K562 (cell line): ENCODE results near the gene TDRD9.

Experiments
- ETV6 ChIP-seq, 3 experiments: fragments of 150-350 bp in 1 of 3; sonication (generic) in 1 of 3; formaldehyde crosslinking in 1 of 3; IDR thresholded peaks; 2 replicates each; pipeline versions ENCODE4 v1.6.1 to v1.8.0; 2014 to 2022; ENCODE audit warnings: borderline replicate concordance in 2 of 3, low read depth in 2 of 3, antibody characterized with exemption in 1 of 3, low read length in 1 of 3, mild to moderate bottlenecking in 1 of 3, missing genetic modification reagents in 1 of 3
- FOXJ3 ChIP-seq: sonication (generic); formaldehyde crosslinking; IDR thresholded peaks from 2 replicates; pipeline ENCODE4 v1.4.0; 2020; ENCODE audit warnings: mild to moderate bottlenecking, missing genetic modification reagents
- MXI1 ChIP-seq: IDR thresholded peaks from 2 replicates; pipeline ENCODE4 v1.6.1; 2011; ENCODE audit warnings: low read depth, mild to moderate bottlenecking, improper control_type of control experiment, low read length
- PHF20 ChIP-seq: fragments of 450-650 bp; IDR thresholded peaks from 2 replicates; pipeline ENCODE4 v1.6.1; 2018; ENCODE audit not compliant: partially characterized antibody
- PML ChIP-seq: IDR thresholded peaks from 2 replicates; pipeline ENCODE4 v1.6.1; 2012; ENCODE audit warnings: low read length, inconsistent platforms
- SMARCA5 ChIP-seq: fragments of 450-650 bp; IDR thresholded peaks from 2 replicates; pipeline ENCODE4 v1.6.1; 2016
- TAL1 ChIP-seq: fragments of 450-650 bp; IDR thresholded peaks from 2 replicates; pipeline ENCODE4 v1.6.1; 2016; ENCODE audit warnings: mild to moderate bottlenecking
- TOE1 ChIP-seq, 2 experiments: fragments of 450-650 bp in 1 of 2; sonication (generic) in 1 of 2; formaldehyde crosslinking in 1 of 2; IDR thresholded peaks; 2 replicates each; pipeline versions ENCODE4 v1.7.1 to v1.8.0; 2016 to 2022; ENCODE audit warnings: borderline replicate concordance in 2 of 2, mild to moderate bottlenecking in 2 of 2, antibody characterized with exemption in 1 of 2, inconsistent platforms in 1 of 2, low read depth in 1 of 2, missing genetic modification reagents in 1 of 2, moderate library complexity in 1 of 2
- ZZZ3 ChIP-seq: fragments of 450-650 bp; IDR thresholded peaks from 2 replicates; pipeline ENCODE4 v1.6.1; 2016; ENCODE audit warnings: antibody characterized with exemption, mild to moderate bottlenecking, moderate library complexity
- TF ChIP-seq, protein P1 (sequence below), 3 experiments: IDR thresholded peaks in 2 of 3; conservative IDR thresholded peaks in 1 of 3; 2 replicates each; pipeline ENCODE4 v1.5.1; 2011 to 2012; ENCODE audit warnings: low read length in 3 of 3, mild to moderate bottlenecking in 3 of 3, control low read depth in 2 of 3, improper control_type of control experiment in 1 of 3, inconsistent platforms in 1 of 3, low read depth in 1 of 3, mixed read lengths in 1 of 3, moderate library complexity in 1 of 3; ENCODE audit not compliant: insufficient read depth in 2 of 3
- TF ChIP-seq, protein P2 (sequence below): fragments of 450-650 bp; IDR thresholded peaks from 2 replicates; pipeline ENCODE4 v1.6.1; 2016; ENCODE audit warnings: low read depth, mild to moderate bottlenecking, moderate library complexity
- TF ChIP-seq, protein P3 (sequence below): sonication (generic); formaldehyde crosslinking; IDR thresholded peaks from 2 replicates; pipeline ENCODE4 v1.8.1; 2022; ENCODE audit warnings: missing genetic modification reagents
- TF ChIP-seq, protein P4 (sequence below): IDR thresholded peaks from 3 replicates; pipeline ENCODE4 v1.6.1; 2011; ENCODE audit warnings: borderline replicate concordance, mild to moderate bottlenecking, moderate library complexity; ENCODE audit not compliant: insufficient read length; ENCODE audit errors: extremely low read depth
- TF ChIP-seq, protein P5 (sequence below): sonication (generic); formaldehyde crosslinking; IDR thresholded peaks from 2 replicates; pipeline ENCODE4 v1.8.1; 2023; ENCODE audit warnings: mild to moderate bottlenecking, missing genetic modification reagents

DNA sequence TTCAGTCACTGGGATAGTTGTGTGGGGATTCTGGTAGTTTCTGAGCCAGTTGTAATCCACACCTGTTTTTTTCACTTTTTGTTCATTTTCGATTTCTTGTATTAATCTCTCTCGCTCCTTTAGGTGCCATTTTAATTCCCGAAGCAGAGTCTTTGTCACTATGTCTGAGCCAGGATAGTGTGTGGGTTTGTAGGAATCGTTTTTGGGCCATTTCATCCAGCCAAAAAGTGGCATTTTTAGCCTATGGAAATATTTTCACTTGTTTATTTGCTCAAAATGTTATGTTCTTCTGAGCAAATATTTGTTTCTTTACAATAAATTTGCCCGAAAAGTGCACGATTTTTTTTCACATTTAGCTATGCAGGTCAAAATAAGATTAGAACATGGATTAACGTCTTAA lies 13.2 kb downstream of the TDRD9 start:
- TF ChIP-seq, protein P1, sequence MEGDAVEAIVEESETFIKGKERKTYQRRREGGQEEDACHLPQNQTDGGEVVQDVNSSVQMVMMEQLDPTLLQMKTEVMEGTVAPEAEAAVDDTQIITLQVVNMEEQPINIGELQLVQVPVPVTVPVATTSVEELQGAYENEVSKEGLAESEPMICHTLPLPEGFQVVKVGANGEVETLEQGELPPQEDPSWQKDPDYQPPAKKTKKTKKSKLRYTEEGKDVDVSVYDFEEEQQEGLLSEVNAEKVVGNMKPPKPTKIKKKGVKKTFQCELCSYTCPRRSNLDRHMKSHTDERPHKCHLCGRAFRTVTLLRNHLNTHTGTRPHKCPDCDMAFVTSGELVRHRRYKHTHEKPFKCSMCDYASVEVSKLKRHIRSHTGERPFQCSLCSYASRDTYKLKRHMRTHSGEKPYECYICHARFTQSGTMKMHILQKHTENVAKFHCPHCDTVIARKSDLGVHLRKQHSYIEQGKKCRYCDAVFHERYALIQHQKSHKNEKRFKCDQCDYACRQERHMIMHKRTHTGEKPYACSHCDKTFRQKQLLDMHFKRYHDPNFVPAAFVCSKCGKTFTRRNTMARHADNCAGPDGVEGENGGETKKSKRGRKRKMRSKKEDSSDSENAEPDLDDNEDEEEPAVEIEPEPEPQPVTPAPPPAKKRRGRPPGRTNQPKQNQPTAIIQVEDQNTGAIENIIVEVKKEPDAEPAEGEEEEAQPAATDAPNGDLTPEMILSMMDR (IDR thresholded peaks at IDR 0.05 in 2 of 3, conservative IDR thresholded peaks at IDR 0.05 in 1 of 3; ENCODE audit: insufficient read depth in 2 of 3, low read depth in 1 of 3, low read length in 3 of 3), result no peak
- TF ChIP-seq SMARCA5 (no peak), MXI1 (no peak), PML (no peak), TOE1 (IDR thresholded peaks at IDR 0.05; ENCODE audit: borderline replicate concordance) (no peak), TOE1 (CRISPR knock-in tag; IDR thresholded peaks at IDR 0.05; ENCODE audit: borderline replicate concordance, low read depth) (no peak), FOXJ3 (CRISPR knock-in tag) (no peak), ETV6 (IDR thresholded peaks at IDR 0.05; ENCODE audit: borderline replicate concordance in 1 of 2, low read depth in 2 of 2, low read length in 1 of 2) (no peak), ETV6 (CRISPR knock-in tag; IDR thresholded peaks at IDR 0.05; ENCODE audit: borderline replicate concordance) (no peak), TAL1 (no peak), ZZZ3 (no peak), PHF20 (no peak)
- TF ChIP-seq, protein P2, sequence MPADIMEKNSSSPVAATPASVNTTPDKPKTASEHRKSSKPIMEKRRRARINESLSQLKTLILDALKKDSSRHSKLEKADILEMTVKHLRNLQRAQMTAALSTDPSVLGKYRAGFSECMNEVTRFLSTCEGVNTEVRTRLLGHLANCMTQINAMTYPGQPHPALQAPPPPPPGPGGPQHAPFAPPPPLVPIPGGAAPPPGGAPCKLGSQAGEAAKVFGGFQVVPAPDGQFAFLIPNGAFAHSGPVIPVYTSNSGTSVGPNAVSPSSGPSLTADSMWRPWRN, result no peak
- TF ChIP-seq, protein P3, sequence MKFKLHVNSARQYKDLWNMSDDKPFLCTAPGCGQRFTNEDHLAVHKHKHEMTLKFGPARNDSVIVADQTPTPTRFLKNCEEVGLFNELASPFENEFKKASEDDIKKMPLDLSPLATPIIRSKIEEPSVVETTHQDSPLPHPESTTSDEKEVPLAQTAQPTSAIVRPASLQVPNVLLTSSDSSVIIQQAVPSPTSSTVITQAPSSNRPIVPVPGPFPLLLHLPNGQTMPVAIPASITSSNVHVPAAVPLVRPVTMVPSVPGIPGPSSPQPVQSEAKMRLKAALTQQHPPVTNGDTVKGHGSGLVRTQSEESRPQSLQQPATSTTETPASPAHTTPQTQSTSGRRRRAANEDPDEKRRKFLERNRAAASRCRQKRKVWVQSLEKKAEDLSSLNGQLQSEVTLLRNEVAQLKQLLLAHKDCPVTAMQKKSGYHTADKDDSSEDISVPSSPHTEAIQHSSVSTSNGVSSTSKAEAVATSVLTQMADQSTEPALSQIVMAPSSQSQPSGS (CRISPR knock-in tag), result no peak
- TF ChIP-seq, protein P4, sequence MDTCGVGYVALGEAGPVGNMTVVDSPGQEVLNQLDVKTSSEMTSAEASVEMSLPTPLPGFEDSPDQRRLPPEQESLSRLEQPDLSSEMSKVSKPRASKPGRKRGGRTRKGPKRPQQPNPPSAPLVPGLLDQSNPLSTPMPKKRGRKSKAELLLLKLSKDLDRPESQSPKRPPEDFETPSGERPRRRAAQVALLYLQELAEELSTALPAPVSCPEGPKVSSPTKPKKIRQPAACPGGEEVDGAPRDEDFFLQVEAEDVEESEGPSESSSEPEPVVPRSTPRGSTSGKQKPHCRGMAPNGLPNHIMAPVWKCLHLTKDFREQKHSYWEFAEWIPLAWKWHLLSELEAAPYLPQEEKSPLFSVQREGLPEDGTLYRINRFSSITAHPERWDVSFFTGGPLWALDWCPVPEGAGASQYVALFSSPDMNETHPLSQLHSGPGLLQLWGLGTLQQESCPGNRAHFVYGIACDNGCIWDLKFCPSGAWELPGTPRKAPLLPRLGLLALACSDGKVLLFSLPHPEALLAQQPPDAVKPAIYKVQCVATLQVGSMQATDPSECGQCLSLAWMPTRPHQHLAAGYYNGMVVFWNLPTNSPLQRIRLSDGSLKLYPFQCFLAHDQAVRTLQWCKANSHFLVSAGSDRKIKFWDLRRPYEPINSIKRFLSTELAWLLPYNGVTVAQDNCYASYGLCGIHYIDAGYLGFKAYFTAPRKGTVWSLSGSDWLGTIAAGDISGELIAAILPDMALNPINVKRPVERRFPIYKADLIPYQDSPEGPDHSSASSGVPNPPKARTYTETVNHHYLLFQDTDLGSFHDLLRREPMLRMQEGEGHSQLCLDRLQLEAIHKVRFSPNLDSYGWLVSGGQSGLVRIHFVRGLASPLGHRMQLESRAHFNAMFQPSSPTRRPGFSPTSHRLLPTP, result no peak
- TF ChIP-seq, protein P5, sequence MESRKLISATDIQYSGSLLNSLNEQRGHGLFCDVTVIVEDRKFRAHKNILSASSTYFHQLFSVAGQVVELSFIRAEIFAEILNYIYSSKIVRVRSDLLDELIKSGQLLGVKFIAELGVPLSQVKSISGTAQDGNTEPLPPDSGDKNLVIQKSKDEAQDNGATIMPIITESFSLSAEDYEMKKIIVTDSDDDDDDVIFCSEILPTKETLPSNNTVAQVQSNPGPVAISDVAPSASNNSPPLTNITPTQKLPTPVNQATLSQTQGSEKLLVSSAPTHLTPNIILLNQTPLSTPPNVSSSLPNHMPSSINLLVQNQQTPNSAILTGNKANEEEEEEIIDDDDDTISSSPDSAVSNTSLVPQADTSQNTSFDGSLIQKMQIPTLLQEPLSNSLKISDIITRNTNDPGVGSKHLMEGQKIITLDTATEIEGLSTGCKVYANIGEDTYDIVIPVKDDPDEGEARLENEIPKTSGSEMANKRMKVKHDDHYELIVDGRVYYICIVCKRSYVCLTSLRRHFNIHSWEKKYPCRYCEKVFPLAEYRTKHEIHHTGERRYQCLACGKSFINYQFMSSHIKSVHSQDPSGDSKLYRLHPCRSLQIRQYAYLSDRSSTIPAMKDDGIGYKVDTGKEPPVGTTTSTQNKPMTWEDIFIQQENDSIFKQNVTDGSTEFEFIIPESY (CRISPR knock-in tag), result no peak
